ENCODE results near the gene CD99.
"Not testable (repeated sequence)": the region's sequence is repeated elsewhere in the genome, so short reads cannot be mapped to it uniquely, and the experiment has no call there.

CD99 gene

GRCh38 chrX:2672084-2672483 lies 19.0 kb upstream of the CD99 start:
- POLR2A ChIA-PET (ENCODE audit: low non-redundant PET): no interaction called here
- TF ChIP-seq CTCF (conservative IDR thresholded peaks at IDR 0.05; ENCODE audit: low read depth): no peak
- CTCF ChIA-PET: no interaction called here
- DNase-seq (ENCODE audit: low spot score): no peak
- no peak overlapping the region for H3K27ac ChIP-seq

- no peak for DNase-seq (ENCODE audit: low spot score)
- no peak for TF ChIP-seq CTCF (conservative IDR thresholded peaks at IDR 0.05; ENCODE audit: low read depth)
- CTCF ChIA-PET: no interaction called here
- no peak overlapping the region for H3K27ac ChIP-seq
- POLR2A ChIA-PET (ENCODE audit: low non-redundant PET): no interaction called here
Observed at GRCh38 chrX:2673611-2674010, 17.5 kb upstream of the CD99 start.

DNA sequence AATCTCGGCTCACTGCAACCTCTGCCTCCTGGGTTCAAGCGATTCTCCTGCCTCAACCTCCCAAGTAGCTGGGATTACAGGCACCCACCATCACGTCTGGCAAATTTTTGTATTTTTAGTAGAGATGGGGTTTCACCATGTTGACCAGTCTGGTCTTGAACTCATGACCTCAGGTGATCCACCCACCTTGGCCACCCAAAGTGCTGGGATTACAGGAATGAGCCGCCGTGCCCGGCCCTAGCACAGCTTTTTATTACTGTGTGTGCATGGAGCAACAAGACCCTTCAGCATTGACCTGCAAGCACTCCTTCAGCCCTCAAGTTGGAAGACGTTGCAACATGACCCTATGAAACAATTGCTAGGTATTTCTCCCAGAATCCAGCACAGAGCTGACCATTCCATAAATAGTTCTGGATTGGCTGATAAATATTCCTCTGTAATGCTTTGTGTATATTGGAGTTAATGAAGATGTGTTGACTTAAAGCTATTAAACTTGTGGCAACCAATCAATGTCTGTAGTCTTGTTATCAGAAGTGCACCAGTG lies 15.4 kb upstream of the CD99 start:
- CTCF ChIA-PET: not testable (repeated sequence)

GRCh38 chrX:2676794-2677675 lies 14.1 kb upstream of the CD99 start:
- TF ChIP-seq CTCF (conservative IDR thresholded peaks at IDR 0.05; ENCODE audit: low read depth): no peak
- DNase-seq (ENCODE audit: low spot score): no peak
- ChIA-PET POLR2A (ENCODE audit: low non-redundant PET) (no interaction called here), CTCF (no interaction called here)
- H3K27ac ChIP-seq: no peak overlapping the region

More for the DNA sequence above, 15.4 kb upstream of the CD99 start:
- POLR2A ChIA-PET (ENCODE audit: low non-redundant PET); DNase-seq (ENCODE audit: low spot score); H3K27ac ChIP-seq: not testable (repeated sequence)

DNA sequence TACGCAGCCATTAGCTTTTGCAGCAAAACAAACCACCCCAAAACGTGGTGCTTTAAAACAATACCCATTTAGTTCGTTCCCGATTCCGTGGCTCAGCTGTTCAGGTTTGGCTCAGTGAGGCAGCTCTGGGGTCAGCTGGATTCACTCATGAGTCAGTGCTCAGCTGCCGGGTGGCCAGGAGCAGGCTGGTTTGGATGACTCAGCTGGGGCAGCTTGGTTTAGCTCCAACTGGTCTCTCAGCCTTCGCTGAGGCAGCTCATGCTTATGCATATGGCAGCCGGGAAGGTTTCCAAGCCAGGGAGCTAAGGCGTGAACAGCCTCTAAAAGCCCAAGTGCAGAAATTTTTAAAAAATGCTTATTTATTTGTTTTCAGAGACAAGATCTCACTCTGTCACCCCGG lies 13.3 kb upstream of the CD99 start:
- H3K27ac ChIP-seq: peak overlapping the region; percentile 54
- peak; percentile 95 for DNase-seq (ENCODE audit: low spot score)
- CTCF ChIA-PET: no interaction called here

DNA sequence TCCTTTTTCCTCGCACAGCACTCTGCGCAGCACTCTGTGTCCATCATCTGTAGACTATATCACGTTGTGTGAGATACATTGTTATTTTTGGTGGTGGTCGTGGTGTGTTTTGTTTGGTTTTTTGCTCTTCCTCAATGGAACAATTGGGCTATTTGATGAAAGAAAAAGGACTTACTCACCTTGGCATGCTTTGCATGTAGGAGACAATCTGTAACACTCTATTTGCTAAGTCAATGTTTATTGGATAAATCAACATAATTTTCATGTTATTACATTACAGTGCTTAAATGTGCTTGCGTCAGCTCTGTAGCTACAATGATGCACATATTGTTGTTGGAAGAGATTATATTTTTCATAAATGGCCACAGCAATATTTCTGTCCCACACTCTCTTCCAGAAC lies 12.5 kb upstream of the CD99 start:
- TF ChIP-seq CTCF (conservative IDR thresholded peaks at IDR 0.05; ENCODE audit: low read depth): no peak
- ChIA-PET CTCF (no interaction called here), POLR2A (ENCODE audit: low non-redundant PET) (no interaction called here)
- no peak for DNase-seq (ENCODE audit: low spot score)
- no peak overlapping the region for H3K27ac ChIP-seq

More for the DNA sequence above, 13.3 kb upstream of the CD99 start:
- TF ChIP-seq CTCF (conservative IDR thresholded peaks at IDR 0.05; ENCODE audit: low read depth): no peak
- POLR2A ChIA-PET (ENCODE audit: low non-redundant PET): no interaction called here

Measured in RWPE1 (cell line).